Measurements from ENCODE around the gene OR2T8.

DNA sequence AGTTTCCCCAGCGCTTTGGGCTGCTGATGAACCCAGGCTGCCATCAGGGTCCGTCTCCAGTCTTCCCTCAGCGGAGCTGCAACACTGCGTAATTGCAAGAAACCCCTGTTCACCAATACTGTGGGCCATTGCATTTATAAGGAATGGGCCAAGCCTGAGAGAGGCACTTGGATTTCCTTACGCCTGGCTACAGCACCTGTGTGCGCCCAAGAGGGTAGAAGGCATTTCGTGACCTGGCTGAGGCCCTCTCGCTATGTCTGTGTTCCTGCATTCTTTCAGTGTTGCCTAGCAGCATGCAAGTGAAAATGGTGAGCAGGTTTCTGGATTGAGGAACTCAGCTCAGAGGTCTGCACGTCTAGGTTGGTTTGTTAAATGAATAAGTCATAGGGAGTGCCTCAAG is 36.7 kb upstream of the OR2T8 start:
- TF ChIP-seq FOXA1 (IDR thresholded peaks at IDR 0.05), result no peak
- TF ChIP-seq TAF1 (conservative IDR thresholded peaks at IDR 0.05), result no peak
- no peak for TF ChIP-seq CTCF (IDR thresholded peaks at IDR 0.05; ENCODE audit: low read depth, low read length, missing input control)
- no peak for TF ChIP-seq HNF4A (conservative IDR thresholded peaks at IDR 0.05)
- TF ChIP-seq, protein P1, sequence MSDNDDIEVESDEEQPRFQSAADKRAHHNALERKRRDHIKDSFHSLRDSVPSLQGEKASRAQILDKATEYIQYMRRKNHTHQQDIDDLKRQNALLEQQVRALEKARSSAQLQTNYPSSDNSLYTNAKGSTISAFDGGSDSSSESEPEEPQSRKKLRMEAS (IDR thresholded peaks at IDR 0.05), result no peak
- TF ChIP-seq, protein P2, sequence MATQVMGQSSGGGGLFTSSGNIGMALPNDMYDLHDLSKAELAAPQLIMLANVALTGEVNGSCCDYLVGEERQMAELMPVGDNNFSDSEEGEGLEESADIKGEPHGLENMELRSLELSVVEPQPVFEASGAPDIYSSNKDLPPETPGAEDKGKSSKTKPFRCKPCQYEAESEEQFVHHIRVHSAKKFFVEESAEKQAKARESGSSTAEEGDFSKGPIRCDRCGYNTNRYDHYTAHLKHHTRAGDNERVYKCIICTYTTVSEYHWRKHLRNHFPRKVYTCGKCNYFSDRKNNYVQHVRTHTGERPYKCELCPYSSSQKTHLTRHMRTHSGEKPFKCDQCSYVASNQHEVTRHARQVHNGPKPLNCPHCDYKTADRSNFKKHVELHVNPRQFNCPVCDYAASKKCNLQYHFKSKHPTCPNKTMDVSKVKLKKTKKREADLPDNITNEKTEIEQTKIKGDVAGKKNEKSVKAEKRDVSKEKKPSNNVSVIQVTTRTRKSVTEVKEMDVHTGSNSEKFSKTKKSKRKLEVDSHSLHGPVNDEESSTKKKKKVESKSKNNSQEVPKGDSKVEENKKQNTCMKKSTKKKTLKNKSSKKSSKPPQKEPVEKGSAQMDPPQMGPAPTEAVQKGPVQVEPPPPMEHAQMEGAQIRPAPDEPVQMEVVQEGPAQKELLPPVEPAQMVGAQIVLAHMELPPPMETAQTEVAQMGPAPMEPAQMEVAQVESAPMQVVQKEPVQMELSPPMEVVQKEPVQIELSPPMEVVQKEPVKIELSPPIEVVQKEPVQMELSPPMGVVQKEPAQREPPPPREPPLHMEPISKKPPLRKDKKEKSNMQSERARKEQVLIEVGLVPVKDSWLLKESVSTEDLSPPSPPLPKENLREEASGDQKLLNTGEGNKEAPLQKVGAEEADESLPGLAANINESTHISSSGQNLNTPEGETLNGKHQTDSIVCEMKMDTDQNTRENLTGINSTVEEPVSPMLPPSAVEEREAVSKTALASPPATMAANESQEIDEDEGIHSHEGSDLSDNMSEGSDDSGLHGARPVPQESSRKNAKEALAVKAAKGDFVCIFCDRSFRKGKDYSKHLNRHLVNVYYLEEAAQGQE (IDR thresholded peaks at IDR 0.05), result no peak
- TF ChIP-seq EGR1 (IDR thresholded peaks at IDR 0.05; ENCODE audit: low read depth in 2 of 2), result no peak
- no peak for TF ChIP-seq YY1 (IDR thresholded peaks at IDR 0.05)
- TF ChIP-seq GABPA (IDR thresholded peaks at IDR 0.05 in 1 of 2, conservative IDR thresholded peaks at IDR 0.05 in 1 of 2), result no peak
- no peak for TF ChIP-seq JUND (IDR thresholded peaks at IDR 0.05)
- TF ChIP-seq, protein P3, sequence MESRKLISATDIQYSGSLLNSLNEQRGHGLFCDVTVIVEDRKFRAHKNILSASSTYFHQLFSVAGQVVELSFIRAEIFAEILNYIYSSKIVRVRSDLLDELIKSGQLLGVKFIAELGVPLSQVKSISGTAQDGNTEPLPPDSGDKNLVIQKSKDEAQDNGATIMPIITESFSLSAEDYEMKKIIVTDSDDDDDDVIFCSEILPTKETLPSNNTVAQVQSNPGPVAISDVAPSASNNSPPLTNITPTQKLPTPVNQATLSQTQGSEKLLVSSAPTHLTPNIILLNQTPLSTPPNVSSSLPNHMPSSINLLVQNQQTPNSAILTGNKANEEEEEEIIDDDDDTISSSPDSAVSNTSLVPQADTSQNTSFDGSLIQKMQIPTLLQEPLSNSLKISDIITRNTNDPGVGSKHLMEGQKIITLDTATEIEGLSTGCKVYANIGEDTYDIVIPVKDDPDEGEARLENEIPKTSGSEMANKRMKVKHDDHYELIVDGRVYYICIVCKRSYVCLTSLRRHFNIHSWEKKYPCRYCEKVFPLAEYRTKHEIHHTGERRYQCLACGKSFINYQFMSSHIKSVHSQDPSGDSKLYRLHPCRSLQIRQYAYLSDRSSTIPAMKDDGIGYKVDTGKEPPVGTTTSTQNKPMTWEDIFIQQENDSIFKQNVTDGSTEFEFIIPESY (IDR thresholded peaks at IDR 0.05), result no peak
- no peak for TF ChIP-seq NR2F2 (IDR thresholded peaks at IDR 0.05)

All from liver (tissue), 3 donors.